Thyroid gland (tissue), 4 donors: ENCODE results near the gene NDUFS6. TPM values are rescaled to one million over a fixed set of nuclear protein-coding genes. Genes with fewer than 3 reads are reported as not detected.
"Not testable (repeated sequence)": the region's sequence is repeated elsewhere in the genome, so short reads cannot be mapped to it uniquely, and the experiment has no call there.

Experiments
- DNase-seq, 2 donors: peaks; one replicate each; pipeline ENCODE4 v3.0.0-alpha.2; 2019
- H3K27ac ChIP-seq, 3 donors: fragments of 200-600 bp; sonication (generic); 1 replicate in 2 of 3; 2 replicates in 1 of 3; pipeline ENCODE4 v1.5.1; 2016 to 2019; ENCODE audit warnings: mild to moderate bottlenecking in 1 of 3, moderate library complexity in 1 of 3
- H3K27me3 ChIP-seq: fragments of 200-600 bp; sonication (generic); one replicate; pipeline ENCODE4 v1.5.1; 2019
- H3K36me3 ChIP-seq, 2 donors: fragments of 200-600 bp; sonication (generic); one replicate each; pipeline ENCODE4 v1.5.1; 2016 to 2019
- H3K4me1 ChIP-seq, 2 donors: fragments of 200-600 bp; sonication (generic); one replicate each; pipeline ENCODE4 v1.5.1; 2017 to 2019
- H3K4me3 ChIP-seq, 3 donors: fragments of 200-600 bp; sonication (generic); replicated peaks in 1 of 3; 1 replicate in 2 of 3; 2 replicates in 1 of 3; pipeline ENCODE4 v1.5.1; 2016; ENCODE audit warnings: mild to moderate bottlenecking in 1 of 3
- H3K9me3 ChIP-seq: fragments of 200-600 bp; sonication (generic); one replicate; pipeline ENCODE4 v1.5.1; 2017
- POLR2A ChIP-seq, 2 donors: fragments of 450-650 bp; IDR thresholded peaks; one replicate each; pipeline ENCODE4 v1.6.1; 2017; ENCODE audit warnings: antibody characterized with exemption in 2 of 2, mild to moderate bottlenecking in 2 of 2, moderate library complexity in 1 of 2
- WGBS, 2 donors: methylation state at CpG; one replicate each; pipeline ENCODE4 v1.1.5; 2017; 5-methylcytosine and 5-hydroxymethylcytosine counted together
- intact Hi-C: fragments of 100-400 bp; cut with DNase I; formaldehyde crosslinking; loops from one replicate; pipeline ENCODE4 v1.15.1; 2023
- total RNA-seq, 4 donors: library from RNA; depleted of rRNA; stranded (reverse); fragments of >200 nt; gene quantifications; one replicate each; pipeline ENCODE4 v1.2.3, GENCODE V29; 2016
- TF ChIP-seq, protein P1 (sequence below), 6 experiments: fragments of 200-600 bp in 3 of 6; fragments of 450-650 bp in 3 of 6; sonication (generic) in 3 of 6; IDR thresholded peaks; one replicate each; pipeline ENCODE4 v1.5.1; 2016 to 2019; ENCODE audit warnings: antibody characterized with exemption in 6 of 6, mild to moderate bottlenecking in 2 of 6, inconsistent platforms in 1 of 6, moderate library complexity in 1 of 6

The NDUFS6 gene
- total RNA-seq, 4 donors from 2014 or later: 35.8 to 127 (median 54.4) TPM

DNA sequence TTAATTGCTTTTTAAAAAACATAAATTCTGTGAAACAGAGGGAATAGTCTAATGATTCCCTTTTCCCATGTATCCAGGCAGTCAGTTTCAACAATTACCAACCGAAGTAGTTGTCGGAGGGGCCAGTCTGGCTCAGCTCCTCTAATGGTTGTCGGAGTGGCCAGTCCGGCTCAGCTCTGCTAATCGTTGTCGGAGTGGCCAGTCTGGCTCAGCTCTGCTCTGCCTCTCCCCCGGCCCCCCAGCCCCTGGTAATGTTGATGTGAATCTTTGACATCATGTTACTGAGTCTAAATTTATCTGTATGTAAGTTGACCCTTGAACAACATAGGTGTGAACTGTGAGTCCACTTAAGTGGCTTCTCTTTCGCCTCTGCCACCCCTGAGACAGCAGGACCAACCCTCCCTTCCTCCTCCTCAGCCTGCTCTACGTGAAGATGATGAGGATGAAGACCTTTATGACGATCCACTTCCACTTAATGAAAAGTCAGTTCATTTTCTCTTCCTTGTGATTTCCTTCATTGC, 9.4 kb downstream of the NDUFS6 start:
- H3K36me3 ChIP-seq: peaks cover 67% of the 10 kb centered on the region in 2 donors
- intact Hi-C loops: no loop called here

GRCh38 chr5:1814183-1815020, 13.2 kb downstream of the NDUFS6 start:
- no peaks in the 10 kb centered on the region for H3K4me1 ChIP-seq
- intact Hi-C loops: no loop called here
- WGBS, 2 donors: 95 to 97% methylated on average over 30 of the region's 30 CpGs
- no peak overlapping the region for H3K27ac ChIP-seq
- DNase-seq: no peak
- H3K36me3 ChIP-seq: peaks cover 57 to 70% of the 10 kb centered on the region in 2 donors
- H3K4me3 ChIP-seq: no peak overlapping the region
- TF ChIP-seq, protein P1, sequence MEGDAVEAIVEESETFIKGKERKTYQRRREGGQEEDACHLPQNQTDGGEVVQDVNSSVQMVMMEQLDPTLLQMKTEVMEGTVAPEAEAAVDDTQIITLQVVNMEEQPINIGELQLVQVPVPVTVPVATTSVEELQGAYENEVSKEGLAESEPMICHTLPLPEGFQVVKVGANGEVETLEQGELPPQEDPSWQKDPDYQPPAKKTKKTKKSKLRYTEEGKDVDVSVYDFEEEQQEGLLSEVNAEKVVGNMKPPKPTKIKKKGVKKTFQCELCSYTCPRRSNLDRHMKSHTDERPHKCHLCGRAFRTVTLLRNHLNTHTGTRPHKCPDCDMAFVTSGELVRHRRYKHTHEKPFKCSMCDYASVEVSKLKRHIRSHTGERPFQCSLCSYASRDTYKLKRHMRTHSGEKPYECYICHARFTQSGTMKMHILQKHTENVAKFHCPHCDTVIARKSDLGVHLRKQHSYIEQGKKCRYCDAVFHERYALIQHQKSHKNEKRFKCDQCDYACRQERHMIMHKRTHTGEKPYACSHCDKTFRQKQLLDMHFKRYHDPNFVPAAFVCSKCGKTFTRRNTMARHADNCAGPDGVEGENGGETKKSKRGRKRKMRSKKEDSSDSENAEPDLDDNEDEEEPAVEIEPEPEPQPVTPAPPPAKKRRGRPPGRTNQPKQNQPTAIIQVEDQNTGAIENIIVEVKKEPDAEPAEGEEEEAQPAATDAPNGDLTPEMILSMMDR (IDR thresholded peaks at IDR 0.05): no peak
- no peak for TF ChIP-seq POLR2A (IDR thresholded peaks at IDR 0.05)
- H3K9me3 ChIP-seq: no peaks in the 10 kb centered on the region
- H3K27me3 ChIP-seq: no peaks in the 10 kb centered on the region

More for the DNA sequence above, 9.4 kb downstream of the NDUFS6 start:
- Histone ChIP-seq H3K4me3 (no peak overlapping the region), H3K27me3 (no peaks in the 10 kb centered on the region), H3K27ac (no peak overlapping the region), H3K9me3 (no peaks in the 10 kb centered on the region), H3K4me1 (no peaks in the 10 kb centered on the region)
- TF ChIP-seq, protein P1 (IDR thresholded peaks at IDR 0.05): no peak
- TF ChIP-seq POLR2A (IDR thresholded peaks at IDR 0.05): no peak
- DNase-seq: no peak
- WGBS, 2 donors: 93 to 97% methylated on average over 10 of the region's 10 CpGs

- no peaks in the 10 kb centered on the region for H3K9me3 ChIP-seq
- TF ChIP-seq, protein P1 (IDR thresholded peaks at IDR 0.05): no peak
- TF ChIP-seq POLR2A (IDR thresholded peaks at IDR 0.05): no peak
- intact Hi-C loops: no loop called here
- 93% methylated on average over 18 of the region's 18 CpGs for WGBS, 2 donors
- H3K27ac ChIP-seq: no peak overlapping the region
- DNase-seq: no peak
- no peaks in the 10 kb centered on the region for H3K4me1 ChIP-seq
- H3K27me3 ChIP-seq: no peaks in the 10 kb centered on the region
- H3K36me3 ChIP-seq: peaks cover 60 to 66% of the 10 kb centered on the region in 2 donors
- no peak overlapping the region for H3K4me3 ChIP-seq
Measured at GRCh38 chr5:1815071-1815786, 14.0 kb downstream of the NDUFS6 start.

DNA sequence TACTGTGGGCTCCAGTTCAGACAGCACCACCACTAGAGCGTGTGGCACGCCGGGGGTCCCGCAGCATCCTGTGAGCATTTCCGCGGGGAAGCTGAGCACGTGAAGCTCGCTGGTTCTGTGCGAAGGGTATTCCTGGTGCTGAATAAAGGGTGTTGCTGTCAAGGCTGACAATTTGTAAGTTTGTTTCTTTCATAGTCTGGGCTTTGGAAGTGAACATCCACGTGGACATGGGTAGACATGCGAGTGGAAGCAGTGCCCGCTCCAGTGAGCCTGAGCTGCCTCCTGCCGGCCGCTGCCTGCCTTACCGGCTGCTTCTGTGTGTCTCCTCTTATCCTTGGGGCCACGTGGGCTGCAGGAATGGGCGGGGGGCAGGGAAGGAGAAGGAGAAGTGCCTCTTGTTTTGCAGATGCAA, 14.7 kb downstream of the NDUFS6 start:
- Histone ChIP-seq H3K4me1 (no peaks in the 10 kb centered on the region), H3K36me3 (peaks cover 63 to 72% of the 10 kb centered on the region in 2 donors), H3K27me3 (no peaks in the 10 kb centered on the region), H3K27ac (no peak overlapping the region), H3K9me3 (no peaks in the 10 kb centered on the region), H3K4me3 (no peak overlapping the region)
- no peak for DNase-seq
- intact Hi-C loops: no loop called here
- TF ChIP-seq POLR2A (IDR thresholded peaks at IDR 0.05): no peak
- TF ChIP-seq, protein P1 (IDR thresholded peaks at IDR 0.05): no peak
- WGBS, 2 donors: 87 to 88% methylated on average over 14 to 17 of the region's 17 CpGs

DNA sequence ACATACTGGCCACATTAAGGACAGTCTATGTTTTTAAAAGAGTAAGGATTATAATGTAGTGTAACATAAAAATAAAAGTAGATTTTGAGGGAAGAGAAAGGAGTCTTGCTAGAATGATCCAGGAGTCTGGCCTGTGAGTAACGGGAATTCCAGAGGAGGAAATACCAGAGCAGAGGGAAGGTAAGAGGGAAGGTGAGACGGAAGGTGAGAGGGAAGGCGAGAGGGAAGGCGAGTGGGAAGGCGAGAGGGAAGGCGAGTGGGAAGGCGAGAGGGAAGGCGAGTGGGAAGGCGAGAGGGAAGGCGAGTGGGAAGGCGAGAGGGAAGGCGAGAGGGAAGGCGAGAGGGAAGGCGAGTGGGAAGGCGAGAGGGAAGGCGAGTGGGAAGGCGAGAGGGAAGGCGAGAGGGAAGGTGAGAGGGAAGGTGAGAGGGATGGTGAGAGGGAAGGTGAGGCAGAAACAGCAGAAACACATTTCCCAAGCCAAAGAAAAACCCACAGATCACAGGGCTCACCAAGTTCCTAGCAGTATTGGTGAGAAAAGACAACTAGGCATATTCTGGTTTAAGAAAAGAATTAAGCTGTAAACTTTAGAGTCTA, 15.4 kb downstream of the NDUFS6 start:
- H3K27ac ChIP-seq, intact Hi-C loops, H3K27me3 ChIP-seq, DNase-seq, H3K4me1 ChIP-seq, H3K9me3 ChIP-seq, H3K4me3 ChIP-seq: not testable (repeated sequence)
- 95 to 97% methylated on average over 18 of the region's 18 CpGs for WGBS, 2 donors
- H3K36me3 ChIP-seq: peaks cover 58 to 72% of the 10 kb centered on the region in 2 donors
